Dermis microvascular lymphatic vessel endothelial cell (primary cell): ENCODE data around the gene CDCP1. TPM values are rescaled to one million over a fixed set of nuclear protein-coding genes. Genes with fewer than 3 reads are reported as not detected.

ENCODE experiments used
- total RNA-seq: library from RNA; depleted of rRNA; stranded (reverse); fragments of >200 nt; gene quantifications from 2 replicates; pipeline ENCODE4 v1.2.1, GENCODE V29; 2014

CDCP1 gene
- total RNA-seq, 1 donor from 2014 or later: 0.39 TPM

Other genes starting within 250 kb of the CDCP1 start
- gene ZDHHC3, start 170.2 kb downstream of the CDCP1 start, total RNA-seq: 55.8 and 94.1 TPM in 2 replicates
- gene EXOSC7, start 170.1 kb downstream of the CDCP1 start, total RNA-seq: 35.0 and 43.1 TPM in 2 replicates
- gene CLEC3B, start 120.1 kb downstream of the CDCP1 start, total RNA-seq: 0.25 and 0.26 TPM in 2 replicates
- gene TMEM158, start 79.9 kb upstream of the CDCP1 start, total RNA-seq: 1.0 and 2.8 TPM in 2 replicates
- gene LARS2, start 242.2 kb upstream of the CDCP1 start, total RNA-seq: 15.7 and 18.3 TPM in 2 replicates